HUES64 (cell line): ENCODE results near the gene FOXN3.
"Not testable (repeated sequence)": the region's sequence is repeated elsewhere in the genome, so short reads cannot be mapped to it uniquely, and the experiment has no call there.

ENCODE experiments used
- H3K27ac ChIP-seq: 2 replicates; pipeline ENCODE4 v1.7.0; 2013; ENCODE audit warnings: low read depth, low read length, inconsistent platforms
- H3K27me3 ChIP-seq: 2 replicates; pipeline ENCODE4 v1.6.1; 2013; ENCODE audit warnings: mild to moderate bottlenecking, low read length; ENCODE audit not compliant: insufficient read depth
- H3K36me3 ChIP-seq: 2 replicates; pipeline ENCODE4 v1.6.1; 2013; ENCODE audit warnings: mild to moderate bottlenecking, low read length; ENCODE audit not compliant: insufficient read depth
- H3K4me1 ChIP-seq: 2 replicates; pipeline ENCODE4 v1.6.1; 2013; ENCODE audit warnings: mild to moderate bottlenecking, low read length, moderate library complexity; ENCODE audit not compliant: insufficient read depth
- H3K4me3 ChIP-seq: 2 replicates; pipeline ENCODE4 v1.5.1; 2013; ENCODE audit warnings: mild to moderate bottlenecking, low read length, moderate library complexity
- H3K9ac ChIP-seq: 2 replicates; pipeline ENCODE4 v1.6.1; 2013; ENCODE audit warnings: mild to moderate bottlenecking, low read depth, low read length
- H3K9me3 ChIP-seq: 2 replicates; pipeline ENCODE4 v1.6.1; 2013; ENCODE audit warnings: low read depth, low read length; ENCODE audit not compliant: insufficient read depth
- whole genome bisulfite sequencing: fragments of 150-250, 120-280 bp; methylation state at CpG from one replicate; pipeline ENCODE4 v1.1.7; 2013; ENCODE audit warnings: missing lambda C conversion rate; 5-methylcytosine and 5-hydroxymethylcytosine counted together

Gene FOXN3

GRCh38 chr14:89164168-89165073 lies 252.6 kb downstream of the FOXN3 start:
- peaks cover 35% of the 10 kb centered on the region for H3K36me3 ChIP-seq
- no peaks in the 10 kb centered on the region for H3K27me3 ChIP-seq
- H3K4me3 ChIP-seq, result no peak overlapping the region
- no peak overlapping the region for H3K9ac ChIP-seq
- no peaks in the 10 kb centered on the region for H3K9me3 ChIP-seq
- H3K4me1 ChIP-seq, result peaks cover 8% of the 10 kb centered on the region; the same call in 1 of the 2 replicates
- WGBS, result 94% methylated on average over 18 of the region's 18 CpGs
- H3K27ac ChIP-seq, result no peak overlapping the region

- Histone ChIP-seq H3K27me3 (no peaks in the 10 kb centered on the region), H3K9me3 (no peaks in the 10 kb centered on the region), H3K27ac (no peak overlapping the region), H3K36me3 (peaks cover 35% of the 10 kb centered on the region), H3K9ac (no peak overlapping the region), H3K4me3 (no peak overlapping the region), H3K4me1 (peaks cover 8% of the 10 kb centered on the region)
- WGBS, result 95% methylated on average over 17 of the region's 17 CpGs
These were observed 253.9 kb downstream of the FOXN3 start for GRCh38 chr14:89163031-89163636.

- no peaks in the 10 kb centered on the region for H3K27me3 ChIP-seq
- H3K9me3 ChIP-seq, result no peaks in the 10 kb centered on the region
- H3K27ac ChIP-seq, result no peak overlapping the region
- H3K36me3 ChIP-seq, result peaks cover 35% of the 10 kb centered on the region
- H3K4me1 ChIP-seq, result peaks cover 3% of the 10 kb centered on the region
- no peak overlapping the region for H3K9ac ChIP-seq
- 96% methylated on average over 22 of the region's 22 CpGs for WGBS
- H3K4me3 ChIP-seq, result no peak overlapping the region
These were observed 254.4 kb downstream of the FOXN3 start for GRCh38 chr14:89162586-89162985.

DNA sequence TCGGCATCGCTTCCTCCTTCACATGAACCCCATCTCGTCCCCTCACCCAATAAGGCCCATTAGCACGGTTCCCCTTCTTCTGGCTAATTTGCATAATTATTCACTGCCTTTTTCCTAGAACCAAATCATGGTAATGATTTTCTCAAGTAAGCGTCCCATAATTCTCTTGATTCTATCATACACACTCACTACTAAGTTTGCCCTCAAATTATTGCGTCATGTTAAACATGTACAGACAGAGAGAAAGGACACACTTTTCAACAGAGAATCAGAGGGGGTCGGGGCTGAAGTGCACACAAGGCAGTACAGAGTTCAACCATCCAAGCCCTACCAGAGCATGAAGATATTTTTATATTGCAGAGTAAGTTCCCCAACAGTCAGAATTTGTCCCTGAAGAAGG lies 256.6 kb downstream of the FOXN3 start:
- Histone ChIP-seq H3K9me3 (no peaks in the 10 kb centered on the region), H3K27ac (no peak overlapping the region), H3K4me3 (no peak overlapping the region), H3K27me3 (no peaks in the 10 kb centered on the region), H3K9ac (no peak overlapping the region), H3K36me3 (peaks cover 35% of the 10 kb centered on the region), H3K4me1 (no peaks in the 10 kb centered on the region; the same call in none of the 2 replicates)
- 95% methylated on average over 7 of the region's 7 CpGs for WGBS

DNA sequence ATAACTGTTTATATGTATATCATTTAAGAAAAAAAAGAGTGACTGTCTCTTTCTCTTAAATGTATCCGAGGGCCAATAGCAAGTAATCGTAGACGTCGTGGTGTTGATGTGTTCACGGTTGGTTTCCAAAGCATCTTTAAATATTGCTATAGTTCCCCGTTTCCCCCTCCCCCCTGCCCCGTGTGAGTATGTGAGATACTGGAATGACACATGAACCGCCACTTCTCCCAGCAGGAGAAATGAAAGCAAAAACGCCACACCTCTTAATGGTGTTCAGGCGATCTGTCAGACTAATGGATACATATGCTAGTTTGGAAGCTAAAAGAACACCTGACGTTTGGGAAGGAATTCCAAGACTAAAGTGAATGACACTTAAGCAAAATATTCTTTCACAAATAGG lies 258.3 kb downstream of the FOXN3 start:
- Histone ChIP-seq H3K27ac (no peak overlapping the region), H3K4me1 (no peaks in the 10 kb centered on the region; the same call in none of the 2 replicates), H3K4me3 (no peak overlapping the region), H3K36me3 (peaks cover 35% of the 10 kb centered on the region), H3K9ac (no peak overlapping the region), H3K9me3 (no peaks in the 10 kb centered on the region), H3K27me3 (no peaks in the 10 kb centered on the region)
- WGBS, result 92% methylated on average over 5 of the region's 11 CpGs

- not testable (repeated sequence) for H3K4me3 ChIP-seq, H3K27ac ChIP-seq, H3K9ac ChIP-seq, H3K9me3 ChIP-seq, H3K27me3 ChIP-seq, H3K4me1 ChIP-seq
- 91% methylated on average over 7 of the region's 7 CpGs for WGBS
- peaks cover 32% of the 10 kb centered on the region for H3K36me3 ChIP-seq
These were observed 258.9 kb downstream of the FOXN3 start for GRCh38 chr14:89158104-89158503.

GRCh38 chr14:89155491-89155890 lies 261.5 kb downstream of the FOXN3 start:
- Histone ChIP-seq H3K9me3 (no peaks in the 10 kb centered on the region), H3K9ac (no peak overlapping the region), H3K4me1 (no peaks in the 10 kb centered on the region; the same call in none of the 2 replicates), H3K36me3 (peaks cover 6% of the 10 kb centered on the region), H3K27ac (no peak overlapping the region), H3K27me3 (no peaks in the 10 kb centered on the region), H3K4me3 (no peak overlapping the region)
- 92% methylated on average over 5 of the region's 5 CpGs for WGBS

DNA sequence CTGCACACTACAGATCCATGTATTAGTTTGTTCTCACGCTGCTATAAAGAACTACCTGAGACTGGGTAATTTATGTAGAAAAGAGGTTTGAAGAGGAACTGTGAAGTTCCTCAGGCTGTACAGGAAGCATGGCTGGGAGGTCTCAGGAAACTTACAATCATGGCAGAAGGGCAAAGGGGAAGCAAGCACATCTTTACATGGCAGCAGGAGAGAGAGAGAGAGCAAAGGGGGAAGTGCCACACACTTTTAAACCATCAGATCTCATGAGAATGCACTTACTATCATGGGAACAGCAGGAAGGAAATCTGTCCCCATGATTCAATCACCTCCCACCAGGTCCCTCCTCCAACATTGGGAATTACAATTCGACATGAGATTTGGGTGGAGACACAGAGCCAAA lies 265.3 kb downstream of the FOXN3 start:
- not testable (repeated sequence) for H3K4me3 ChIP-seq, H3K9ac ChIP-seq, H3K4me1 ChIP-seq, H3K9me3 ChIP-seq, H3K36me3 ChIP-seq, H3K27me3 ChIP-seq, H3K27ac ChIP-seq
- 90% methylated on average over 2 of the region's 2 CpGs for WGBS

DNA sequence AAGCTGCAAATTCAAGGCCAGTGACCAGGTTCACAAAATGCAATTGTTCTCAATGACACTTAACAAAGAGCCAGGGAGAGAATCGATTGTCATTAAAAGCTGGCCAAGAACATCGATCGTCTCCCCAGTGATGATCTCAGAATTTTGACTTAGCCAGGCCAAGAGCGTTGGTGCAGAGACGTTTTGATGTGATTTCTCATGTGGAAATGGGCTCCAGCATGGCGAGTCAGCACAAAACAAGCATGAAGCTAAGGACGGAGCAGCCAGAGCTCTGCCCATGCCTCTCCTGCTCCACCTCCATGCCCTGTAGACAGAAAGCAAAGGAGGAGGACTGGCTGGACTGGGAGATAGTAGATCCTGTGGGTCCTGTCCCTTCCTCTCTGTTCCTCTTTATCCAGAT lies 270.8 kb downstream of the FOXN3 start:
- Histone ChIP-seq H3K27ac (no peak overlapping the region), H3K9me3 (no peaks in the 10 kb centered on the region), H3K4me3 (no peak overlapping the region), H3K9ac (no peak overlapping the region), H3K36me3 (no peaks in the 10 kb centered on the region), H3K4me1 (no peaks in the 10 kb centered on the region), H3K27me3 (no peaks in the 10 kb centered on the region)
- WGBS, result 87% methylated on average over 7 of the region's 7 CpGs

DNA sequence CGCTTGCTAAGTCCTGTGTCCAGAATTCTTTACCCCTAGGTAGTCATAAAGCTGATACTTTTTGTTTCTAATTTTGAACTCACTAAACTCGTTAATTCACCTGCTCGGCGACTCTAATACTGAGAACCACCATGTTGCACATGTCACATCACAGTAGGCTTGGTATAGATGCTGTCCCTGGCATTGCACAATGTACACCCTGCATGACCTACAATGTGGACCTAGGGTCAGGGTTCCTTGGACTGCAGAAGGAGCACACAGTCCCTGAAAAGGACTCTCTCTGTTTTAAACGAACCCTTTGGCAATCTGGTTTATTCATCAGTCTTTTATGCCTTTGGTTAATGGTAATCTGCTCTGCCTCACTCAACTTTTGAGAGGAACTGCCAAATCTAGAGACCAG lies 272.4 kb downstream of the FOXN3 start:
- H3K27me3 ChIP-seq, result no peaks in the 10 kb centered on the region
- H3K36me3 ChIP-seq, result no peaks in the 10 kb centered on the region
- no peaks in the 10 kb centered on the region for H3K9me3 ChIP-seq
- H3K9ac ChIP-seq, result no peak overlapping the region
- no peak overlapping the region for H3K4me3 ChIP-seq
- peaks cover 12% of the 10 kb centered on the region; the same call in 1 of the 2 replicates for H3K4me1 ChIP-seq
- H3K27ac ChIP-seq, result no peak overlapping the region
- 93% methylated on average over 5 of the region's 5 CpGs for WGBS

DNA sequence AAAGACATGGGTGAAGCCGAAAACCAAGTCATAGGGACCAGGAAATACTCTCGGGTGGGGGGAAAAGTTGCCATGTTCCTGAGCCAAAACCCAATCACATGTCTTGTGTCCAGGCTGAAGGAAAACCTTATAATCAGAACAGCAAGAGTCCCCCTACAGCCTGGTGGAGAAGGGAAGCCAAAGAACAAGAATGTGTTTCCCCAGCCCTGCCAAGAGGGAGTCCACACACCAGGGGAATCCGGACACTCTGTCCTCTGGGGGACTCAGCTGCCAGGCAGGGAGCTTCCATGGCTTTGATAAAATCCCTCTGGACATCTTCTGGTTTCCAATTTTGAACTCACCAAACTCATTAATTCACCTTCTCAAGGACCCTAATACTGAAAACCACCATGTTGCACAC lies 273.0 kb downstream of the FOXN3 start:
- H3K27ac ChIP-seq, result no peak overlapping the region
- no peaks in the 10 kb centered on the region for H3K9me3 ChIP-seq
- WGBS, result 94% methylated on average over 3 of the region's 3 CpGs
- H3K27me3 ChIP-seq, result no peaks in the 10 kb centered on the region
- H3K9ac ChIP-seq, result no peak overlapping the region
- H3K4me1 ChIP-seq, result peaks cover 14% of the 10 kb centered on the region; the same call in 1 of the 2 replicates
- H3K36me3 ChIP-seq, result no peaks in the 10 kb centered on the region
- H3K4me3 ChIP-seq, result no peak overlapping the region
